Activated CD8-positive, alpha-beta memory T cell treated with anti-CD3 and anti-CD28 coated beads for 36 hours (primary cell): ENCODE data around the gene WDR27. TPM values are rescaled to one million over a fixed set of nuclear protein-coding genes. Genes with fewer than 3 reads are reported as not detected.

ENCODE experiments used
- CTCF ChIA-PET: fragments of 350-600 bp; sonication (Branson Sonifier 250); formaldehyde crosslinking; loops from one replicate; lab custom pipeline; 2021; ENCODE audit warnings: antibody characterized with exemption; lab: Charles Lee
- POLR2A ChIA-PET: fragments of 350-600 bp; sonication (Branson Sonifier 250); formaldehyde crosslinking; loops from one replicate; lab custom pipeline; 2021; ENCODE audit warnings: antibody characterized with exemption; lab: Charles Lee
- total RNA-seq, 2 experiments: library from RNA; stranded (reverse); gene quantifications; one replicate each; pipeline ENCODE4 v1.2.3, GENCODE V29; 2021

WDR27 gene
- 10 to 100 TPM; 32.0 TPM for total RNA-seq

- POLR2A ChIA-PET: interaction anchor here (0.6 to 4.6 kb wide), 6 partner anchors 21 to 882 kb away, joined by 3 to 68 read pairs (median 3); partner anchors contain the start of genes DYNLT2, ERMARD, PDCD2 and PHF10
- CTCF ChIA-PET: interaction anchor here (1.0 to 2.6 kb wide), 5 partner anchors 13 to 28 kb away, joined by 3 to 9 read pairs (median 3); partner anchors contain the start of gene PHF10
Observed at GRCh38 chr6:169701954-169702839, at the start of gene WDR27, which contains the start of gene C6orf120. Gene WDR27, minus strand, starts transcription at chr6:169702029. Its CDS starts 13,024 bp downstream, at chr6:169689005. Gene C6orf120, plus strand, starts transcription at chr6:169702126. Its CDS starts 334 bp downstream, at chr6:169702460.

- ChIA-PET POLR2A (interaction anchor here (0.6 kb wide), 1 partner anchor 806 kb away, joined by 3 read pairs; no protein-coding TSS in a partner anchor), CTCF (no interaction called here)
Observed at GRCh38 chr6:169746556-169746955, 44.7 kb upstream of the WDR27 start.

- ChIA-PET POLR2A (interaction anchor here (0.6 kb wide), 1 partner anchor 44 kb away, joined by 3 read pairs; the partner anchor contains the start of genes C6orf120 and WDR27), CTCF (no interaction called here)
Observed at GRCh38 chr6:169745405-169745804, 43.6 kb upstream of the WDR27 start.

- ChIA-PET CTCF (no interaction called here), POLR2A (no interaction called here)
Observed at GRCh38 chr6:169741344-169741743, 39.5 kb upstream of the WDR27 start.

GRCh38 chr6:169738976-169739529 lies 37.2 kb upstream of the WDR27 start:
- ChIA-PET POLR2A (no interaction called here), CTCF (no interaction called here)

- POLR2A ChIA-PET: no interaction called here
- CTCF ChIA-PET: no interaction called here
Observed at GRCh38 chr6:169738204-169738975, 36.6 kb upstream of the WDR27 start.

GRCh38 chr6:169729961-169730360 lies 28.1 kb upstream of the WDR27 start:
- ChIA-PET CTCF (interaction anchor here (1.3 kb wide), 1 partner anchor 28 kb away, joined by 3 read pairs; the partner anchor contains the start of genes C6orf120 and WDR27), POLR2A (no interaction called here)

- POLR2A ChIA-PET: no interaction called here
- CTCF ChIA-PET: no interaction called here
Observed at GRCh38 chr6:169726963-169727362, 25.1 kb upstream of the WDR27 start.

- ChIA-PET CTCF (interaction anchor here (0.7 kb wide), 1 partner anchor 94 kb away, joined by 3 read pairs; no protein-coding TSS in a partner anchor), POLR2A (interaction anchor here (0.6 to 5.8 kb wide), 3 partner anchors 23 to 120 kb away, joined by 4 to 68 read pairs (median 35); partner anchors contain the start of genes C6orf120, DYNLT2, ERMARD and WDR27)
Observed at GRCh38 chr6:169726049-169726400, 24.2 kb upstream of the WDR27 start.

GRCh38 chr6:169725125-169726048 lies 23.6 kb upstream of the WDR27 start:
- ChIA-PET CTCF (interaction anchor here (0.7 to 1.4 kb wide), 3 partner anchors 24 to 94 kb away, joined by 3 to 4 read pairs (median 3); partner anchors contain the start of genes C6orf120 and WDR27), POLR2A (interaction anchor here (0.5 to 5.8 kb wide), 5 partner anchors 22 to 859 kb away, joined by 3 to 68 read pairs (median 4); partner anchors contain the start of genes C6orf120, DYNLT2, ERMARD and PDCD2)

- CTCF ChIA-PET: interaction anchor here (1.1 to 2.8 kb wide), 3 partner anchors 23 to 26 kb away, joined by 3 to 9 read pairs (median 4); partner anchors contain the start of genes C6orf120 and WDR27
- POLR2A ChIA-PET: interaction anchor here (0.5 to 5.8 kb wide), 6 partner anchors 22 to 859 kb away, joined by 3 to 68 read pairs (median 4); partner anchors contain the start of genes C6orf120, DYNLT2, ERMARD and PDCD2
Observed at GRCh38 chr6:169724494-169725124, 22.8 kb upstream of the WDR27 start, which contains the start of gene PHF10. Gene PHF10, minus strand, starts transcription at chr6:169724500. Its CDS starts 569 bp downstream, at chr6:169723931.

GRCh38 chr6:169723991-169724493 lies 22.2 kb upstream of the WDR27 start:
- ChIA-PET CTCF (interaction anchor here (1.4 to 2.8 kb wide), 2 partner anchors 22 to 26 kb away, joined by 3 to 9 read pairs; partner anchors contain the start of genes C6orf120 and WDR27), POLR2A (interaction anchor here (0.6 to 5.8 kb wide), 6 partner anchors 15 to 860 kb away, joined by 3 to 68 read pairs (median 6); partner anchors contain the start of genes C6orf120, DYNLT2, ERMARD and PDCD2)

- CTCF ChIA-PET: interaction anchor here (1.4 to 2.8 kb wide), 2 partner anchors 22 to 27 kb away, joined by 3 to 9 read pairs; partner anchors contain the start of genes C6orf120 and WDR27
- POLR2A ChIA-PET: interaction anchor here (1.2 to 5.8 kb wide), 4 partner anchors 14 to 134 kb away, joined by 3 to 68 read pairs (median 22); partner anchors contain the start of genes C6orf120, DYNLT2, ERMARD and WDR27
Observed at GRCh38 chr6:169723200-169723909, 21.5 kb upstream of the WDR27 start.

GRCh38 chr6:169722362-169723199 lies 20.8 kb upstream of the WDR27 start:
- ChIA-PET CTCF (interaction anchor here (2.8 kb wide), 1 partner anchor 21 kb away, joined by 9 read pairs; the partner anchor contains the start of genes C6orf120 and WDR27), POLR2A (interaction anchor here (0.6 to 5.8 kb wide), 5 partner anchors 13 to 412 kb away, joined by 3 to 68 read pairs (median 8); partner anchors contain the start of genes C6orf120, DYNLT2, ERMARD and WDR27)
